HG02884 (cell line): Measurements from ENCODE around the gene MAPK1.
"Not testable (repeated sequence)": the region's sequence is repeated elsewhere in the genome, so short reads cannot be mapped to it uniquely, and the experiment has no call there.

ENCODE experiments used
- ATAC-seq: cut with Tn5 transposase; IDR thresholded peaks from one replicate; pipeline ENCODE4 v1.9.1; 2021; ENCODE audit warnings: mild to moderate bottlenecking, moderate library complexity; ENCODE audit not compliant: unreplicated experiment

MAPK1 gene

GRCh38 chr22:21793716-21794115 lies 73.7 kb downstream of the MAPK1 start:
- not testable (repeated sequence) for ATAC-seq

DNA sequence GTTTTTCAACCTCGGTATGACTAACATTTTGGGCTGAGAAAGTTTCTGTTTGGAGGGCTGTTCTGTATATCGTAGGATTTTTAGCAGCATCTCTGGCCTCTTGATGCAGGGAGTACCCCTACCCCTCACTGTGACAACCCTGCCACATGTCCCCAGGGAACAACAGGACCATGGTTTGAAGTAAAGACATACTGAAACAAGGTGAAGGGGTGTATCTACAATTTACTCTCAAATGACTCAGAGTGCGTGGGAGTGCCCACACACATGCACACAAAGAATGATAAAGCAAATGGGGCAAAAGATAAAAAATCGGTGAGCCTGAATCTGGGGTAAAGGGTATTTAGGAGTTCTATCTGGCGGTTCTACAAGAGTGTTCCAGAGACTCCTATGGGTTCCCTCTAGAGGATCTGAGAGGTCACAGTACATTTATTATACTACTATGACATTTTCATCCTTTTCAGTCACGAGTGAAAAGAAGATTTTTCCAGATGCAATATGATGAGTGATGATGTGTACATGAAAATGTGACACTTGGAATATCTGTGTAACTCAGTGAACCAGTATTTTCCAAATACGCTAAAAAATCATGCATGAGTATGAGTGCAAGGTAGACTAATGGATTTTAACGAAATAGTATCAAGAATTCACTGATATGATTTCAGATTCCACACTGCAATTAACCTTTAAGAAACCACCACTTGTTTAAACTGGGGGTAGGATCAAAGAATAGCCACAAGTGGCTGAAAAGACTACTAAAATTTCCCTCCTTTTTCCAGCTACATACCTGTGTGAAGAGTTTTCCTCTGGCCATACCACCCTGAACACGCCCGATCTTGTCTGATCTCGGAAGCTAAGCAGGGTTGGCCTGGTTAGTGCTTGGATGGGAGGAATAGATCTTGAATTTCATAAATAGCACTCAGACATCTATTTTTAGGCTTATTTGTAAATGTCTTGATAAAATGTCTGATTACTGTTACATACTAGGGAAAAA lies 75.5 kb downstream of the MAPK1 start:
- ATAC-seq: no peak

GRCh38 chr22:21790849-21791610 lies 76.4 kb downstream of the MAPK1 start:
- ATAC-seq: not testable (repeated sequence)

- no peak for ATAC-seq
Observed at GRCh38 chr22:21790359-21790758, 77.1 kb downstream of the MAPK1 start.

GRCh38 chr22:21787565-21787964 lies 79.9 kb downstream of the MAPK1 start:
- not testable (repeated sequence) for ATAC-seq

- ATAC-seq: no peak
Observed at GRCh38 chr22:21780259-21780658, 87.2 kb downstream of the MAPK1 start.

DNA sequence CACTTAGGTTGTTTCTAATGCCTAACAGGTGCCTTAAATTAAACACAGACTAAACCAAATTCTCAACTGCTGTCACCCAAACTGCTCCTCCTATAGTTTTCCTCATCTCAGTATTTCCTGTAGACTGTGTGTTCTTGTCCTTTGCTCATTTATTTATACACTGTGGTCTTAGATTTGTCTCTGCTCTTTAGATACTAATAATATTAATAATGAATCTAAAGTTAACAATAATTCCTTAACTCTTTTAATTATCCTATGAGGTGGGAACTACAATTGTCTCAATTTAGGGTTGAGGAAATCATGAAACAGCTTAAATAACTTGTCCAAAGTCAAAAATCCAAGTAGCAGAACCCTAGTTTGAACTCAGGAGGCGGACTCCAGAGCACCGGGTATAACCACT lies 88.0 kb downstream of the MAPK1 start:
- no peak for ATAC-seq

DNA sequence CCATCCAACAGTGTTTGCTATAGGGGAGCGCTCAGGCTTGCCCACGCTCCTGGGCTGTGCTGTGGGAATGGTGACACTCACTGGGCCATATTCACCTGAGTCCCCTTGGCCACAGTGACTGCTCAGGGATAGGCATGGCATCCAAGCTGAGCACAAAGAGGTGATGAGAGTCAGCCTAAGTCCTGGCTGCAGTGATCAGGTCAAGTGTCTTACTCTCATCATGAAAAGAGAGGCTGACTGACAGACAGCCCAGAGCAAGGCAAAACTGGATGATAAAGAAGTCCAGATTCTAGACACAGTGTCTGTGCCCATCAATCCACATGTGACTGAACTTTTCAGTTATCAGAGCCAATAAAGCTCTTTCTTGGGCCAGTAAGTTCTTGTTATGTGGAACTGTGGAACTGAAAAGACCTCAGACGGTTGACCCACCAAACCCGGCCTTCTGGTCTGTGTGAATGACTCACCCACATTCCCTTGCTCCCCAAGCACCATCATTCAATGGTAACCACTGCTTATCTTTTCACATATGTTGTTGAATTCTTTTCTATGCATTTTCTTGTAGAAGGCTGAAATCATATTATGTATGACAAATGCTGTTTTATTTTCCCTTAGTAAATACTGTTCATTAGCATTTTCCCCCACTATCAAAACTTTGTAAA lies 88.6 kb downstream of the MAPK1 start:
- no peak for ATAC-seq

DNA sequence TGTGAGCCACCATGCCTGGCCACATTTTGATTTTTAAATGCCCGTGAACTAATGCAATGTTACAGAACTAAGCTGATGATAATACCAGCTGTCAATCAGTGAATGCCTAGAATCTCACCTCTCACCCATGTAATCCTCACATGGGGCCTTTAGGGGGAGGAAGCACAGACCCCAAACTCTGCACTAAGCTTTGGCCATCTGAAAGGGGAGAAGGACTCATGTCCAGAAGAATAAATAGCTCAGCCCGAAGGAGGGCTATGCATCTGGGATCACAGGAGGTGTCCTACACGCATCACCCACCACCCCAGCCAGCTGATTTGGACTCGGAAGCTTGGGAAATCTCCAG lies 95.8 kb downstream of the MAPK1 start:
- no peak for ATAC-seq

GRCh38 chr22:21768435-21768834 lies 99.0 kb downstream of the MAPK1 start:
- ATAC-seq: no peak

DNA sequence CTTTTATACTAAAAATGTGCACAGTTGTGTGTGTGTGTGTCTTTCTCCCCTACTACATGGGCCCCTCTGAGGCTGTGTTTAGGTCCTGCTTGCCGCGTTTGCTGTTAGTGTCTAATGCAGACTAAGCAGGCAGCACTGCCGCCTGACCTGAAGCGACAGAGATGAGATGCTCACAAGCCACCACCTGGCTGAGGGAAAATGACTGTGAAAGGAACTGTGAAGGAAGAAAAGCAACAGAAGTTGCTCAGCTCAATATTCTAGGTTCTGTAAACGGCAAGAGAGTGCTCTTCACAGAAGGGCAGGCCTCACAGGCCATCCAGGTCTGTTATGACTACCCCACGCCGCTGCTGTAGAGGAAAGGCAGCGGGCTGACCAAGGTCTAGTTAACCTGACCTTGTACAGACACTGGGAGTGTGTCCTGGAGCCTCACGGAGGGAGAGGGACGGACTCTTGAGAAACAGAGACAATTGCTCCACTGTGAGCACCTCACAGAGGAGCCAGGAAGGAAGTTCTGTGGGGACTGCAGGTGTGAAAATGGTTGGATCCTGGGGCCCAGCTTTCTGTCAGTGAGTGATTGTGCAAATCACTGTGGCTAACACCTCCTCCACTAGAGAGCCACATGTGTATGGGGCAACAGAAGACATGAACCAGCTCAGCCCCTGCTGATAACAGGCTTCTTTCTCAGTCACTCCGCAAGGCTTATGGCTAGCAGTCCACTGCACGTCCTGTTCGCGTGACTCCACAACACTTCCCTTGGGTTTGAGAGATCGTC lies 100.6 kb downstream of the MAPK1 start:
- no peak for ATAC-seq

- no peak for ATAC-seq
Observed at GRCh38 chr22:21765909-21766529, 101.4 kb downstream of the MAPK1 start.

- ATAC-seq: no peak
Observed at GRCh38 chr22:21764038-21764804, 103.2 kb downstream of the MAPK1 start.

DNA sequence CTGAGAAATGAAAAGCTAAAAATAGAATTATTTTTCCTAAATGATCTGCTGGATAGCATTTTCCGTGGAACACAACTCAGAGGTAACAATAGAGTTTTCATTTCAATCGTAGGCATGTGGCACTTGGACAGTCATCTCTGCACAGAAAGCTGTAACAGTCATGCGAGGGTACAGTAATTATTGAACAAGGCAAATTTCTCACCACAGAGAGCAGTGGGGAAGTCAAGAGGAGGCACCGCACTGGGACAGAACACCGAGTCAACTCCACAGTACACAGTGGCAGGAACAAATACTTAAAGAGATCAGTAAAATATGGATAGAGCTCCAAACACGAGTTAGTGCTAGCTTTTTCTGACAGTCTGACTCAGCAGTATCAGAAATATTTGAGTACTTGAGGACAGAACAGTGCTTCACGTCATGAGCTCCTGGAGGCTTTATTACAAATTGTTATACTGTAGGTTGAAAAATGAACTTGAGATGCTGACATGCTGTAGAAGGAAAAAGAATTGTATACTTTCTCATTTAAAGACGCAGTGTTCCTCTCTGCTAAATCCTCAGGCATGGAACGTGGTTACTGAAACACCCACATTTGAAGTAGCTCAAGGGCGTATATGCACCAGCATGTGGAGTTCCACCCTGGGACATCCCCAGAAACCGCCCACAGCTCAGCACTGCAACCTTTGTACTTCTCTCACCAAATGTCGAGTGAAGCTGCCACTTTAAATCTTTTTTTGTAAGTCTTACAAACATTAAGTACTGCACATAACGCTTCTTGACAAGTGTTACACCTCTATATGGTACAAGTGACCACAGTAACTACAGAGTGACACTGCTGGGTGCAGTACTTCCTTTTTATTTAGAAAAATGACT lies 104.5 kb downstream of the MAPK1 start:
- no peak for ATAC-seq

DNA sequence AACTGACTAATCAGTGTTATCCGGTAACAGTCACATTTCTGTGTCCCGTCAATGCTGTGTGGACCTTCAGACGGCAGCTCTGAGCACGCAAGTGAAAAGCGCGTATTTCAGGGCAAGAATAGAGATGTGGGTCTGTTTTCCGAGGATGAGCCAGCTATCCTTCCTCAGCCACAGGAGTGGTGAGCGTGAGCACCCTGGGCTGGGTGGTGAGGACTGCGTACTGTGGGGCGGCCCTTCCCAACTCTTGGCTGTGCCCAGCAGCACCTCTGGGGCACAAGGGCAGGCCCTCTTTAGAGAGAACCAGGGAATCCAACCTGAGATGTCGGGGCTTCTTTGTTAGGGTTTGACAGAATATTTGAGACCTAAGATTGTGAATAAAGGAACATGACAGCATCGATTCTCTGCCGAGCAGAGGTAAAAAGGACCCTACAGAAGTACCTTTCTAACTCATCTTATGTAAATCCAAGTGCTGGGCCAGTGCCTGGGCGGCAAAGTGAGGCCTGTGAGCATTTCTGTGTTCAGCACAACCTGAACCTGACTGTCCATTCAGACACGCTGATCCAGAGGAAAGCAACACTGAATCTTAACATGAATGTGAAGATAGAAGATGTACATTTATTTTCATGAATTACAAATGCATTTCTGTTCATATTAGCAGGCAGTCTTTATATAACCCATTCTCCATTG lies 105.3 kb downstream of the MAPK1 start:
- ATAC-seq: no peak

DNA sequence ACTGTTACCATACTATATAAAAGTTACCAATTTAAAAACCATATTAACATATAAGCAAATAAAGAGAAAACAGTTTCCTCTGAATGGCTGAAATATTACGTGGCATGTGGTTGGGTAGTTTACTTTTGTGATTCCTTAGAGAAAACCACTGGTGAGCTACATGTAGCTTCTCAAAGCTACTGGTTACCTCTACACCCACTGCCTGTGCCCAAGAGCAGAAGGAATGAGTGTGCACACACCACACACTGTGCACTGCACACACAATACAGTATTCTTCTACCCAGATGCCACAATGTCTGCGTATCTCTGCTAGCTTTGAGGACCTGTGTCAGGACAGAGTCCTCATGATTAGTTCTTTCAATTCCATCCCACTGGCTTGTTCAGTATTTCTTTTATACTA lies 106.4 kb downstream of the MAPK1 start:
- ATAC-seq: no peak

DNA sequence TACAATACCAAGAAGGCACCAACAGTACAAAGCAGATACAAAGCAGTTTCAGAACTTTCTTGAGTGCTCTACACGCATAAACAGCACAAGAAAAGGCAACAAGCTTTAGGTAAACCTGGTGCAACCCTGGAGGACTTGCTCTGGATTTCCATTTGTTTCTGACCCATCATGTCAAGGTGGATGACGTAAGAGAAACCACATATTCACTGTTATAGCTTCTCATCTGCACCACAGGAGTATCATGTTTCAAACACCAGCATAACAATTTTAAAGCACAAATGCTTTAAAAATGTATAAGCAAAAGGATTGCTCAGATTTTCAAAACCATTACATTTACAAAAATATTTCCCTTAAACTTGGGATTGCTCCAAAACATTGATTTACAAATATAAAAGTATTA lies 106.8 kb downstream of the MAPK1 start:
- ATAC-seq: no peak
